Chondrocyte (in vitro differentiated cells): Measurements from ENCODE around the gene NR1H4. TPM values are rescaled to one million over a fixed set of nuclear protein-coding genes. Genes with fewer than 3 reads are reported as not detected.

ENCODE experiments used
- DNase-seq: peaks from one replicate; pipeline ENCODE4 v3.0.0; 2021; ENCODE audit warnings: mixed read lengths, low spot score
- H3K27ac Mint-ChIP-seq: one replicate; pipeline ENCODE4 v1.8.0; 2021; ENCODE audit warnings: mild to moderate bottlenecking, moderate library complexity, mixed read lengths; ENCODE audit not compliant: unreplicated experiment
- H3K27me3 Mint-ChIP-seq: 2 replicates; pipeline ENCODE4 v1.8.0; 2021; ENCODE audit warnings: low read depth, mixed read lengths
- H3K36me3 Mint-ChIP-seq: 2 replicates; pipeline ENCODE4 v1.8.0; 2021; ENCODE audit warnings: low read depth, mixed read lengths
- H3K4me1 Mint-ChIP-seq: 2 replicates; pipeline ENCODE4 v1.8.0; 2021; ENCODE audit warnings: low read depth, mild to moderate bottlenecking, mixed read lengths
- H3K4me3 Mint-ChIP-seq: one replicate; pipeline ENCODE4 v1.8.0; 2021; ENCODE audit warnings: mild to moderate bottlenecking, moderate library complexity, mixed read lengths; ENCODE audit not compliant: unreplicated experiment
- H3K9me3 Mint-ChIP-seq: 2 replicates; pipeline ENCODE4 v1.8.0; 2021; ENCODE audit warnings: low read depth, mixed read lengths
- total RNA-seq: library from RNA; stranded (reverse); gene quantifications from 3 replicates; pipeline ENCODE4 v1.2.1, GENCODE V29; 2021
- TF ChIP-seq, protein P1 (sequence below): fragments of 200-600 bp; sonication (generic); IDR thresholded peaks from 2 replicates; pipeline ENCODE4 v1.5.0; 2021; ENCODE audit warnings: antibody characterized with exemption, mild to moderate bottlenecking, moderate library complexity

Gene NR1H4
- total RNA-seq, 1 donor from 2014 or later = not detected

GRCh38 chr12:100455896-100456295 lies 17.8 kb upstream of the NR1H4 start:
- no peak overlapping the region for H3K27ac Mint-ChIP-seq
- no peaks in the 10 kb centered on the region for H3K9me3 Mint-ChIP-seq
- H3K4me3 Mint-ChIP-seq = no peak overlapping the region
- H3K4me1 Mint-ChIP-seq = no peaks in the 10 kb centered on the region
- H3K27me3 Mint-ChIP-seq = peaks cover 16% of the 10 kb centered on the region
- H3K36me3 Mint-ChIP-seq = no peaks in the 10 kb centered on the region
- TF ChIP-seq, protein P1, sequence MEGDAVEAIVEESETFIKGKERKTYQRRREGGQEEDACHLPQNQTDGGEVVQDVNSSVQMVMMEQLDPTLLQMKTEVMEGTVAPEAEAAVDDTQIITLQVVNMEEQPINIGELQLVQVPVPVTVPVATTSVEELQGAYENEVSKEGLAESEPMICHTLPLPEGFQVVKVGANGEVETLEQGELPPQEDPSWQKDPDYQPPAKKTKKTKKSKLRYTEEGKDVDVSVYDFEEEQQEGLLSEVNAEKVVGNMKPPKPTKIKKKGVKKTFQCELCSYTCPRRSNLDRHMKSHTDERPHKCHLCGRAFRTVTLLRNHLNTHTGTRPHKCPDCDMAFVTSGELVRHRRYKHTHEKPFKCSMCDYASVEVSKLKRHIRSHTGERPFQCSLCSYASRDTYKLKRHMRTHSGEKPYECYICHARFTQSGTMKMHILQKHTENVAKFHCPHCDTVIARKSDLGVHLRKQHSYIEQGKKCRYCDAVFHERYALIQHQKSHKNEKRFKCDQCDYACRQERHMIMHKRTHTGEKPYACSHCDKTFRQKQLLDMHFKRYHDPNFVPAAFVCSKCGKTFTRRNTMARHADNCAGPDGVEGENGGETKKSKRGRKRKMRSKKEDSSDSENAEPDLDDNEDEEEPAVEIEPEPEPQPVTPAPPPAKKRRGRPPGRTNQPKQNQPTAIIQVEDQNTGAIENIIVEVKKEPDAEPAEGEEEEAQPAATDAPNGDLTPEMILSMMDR = no peak
- no peak for DNase-seq

GRCh38 chr12:100458191-100458590 lies 15.5 kb upstream of the NR1H4 start:
- Mint-ChIP-seq H3K9me3 (no peaks in the 10 kb centered on the region), H3K27me3 (peaks cover 6% of the 10 kb centered on the region), H3K4me3 (no peak overlapping the region), H3K36me3 (no peaks in the 10 kb centered on the region), H3K27ac (no peak overlapping the region), H3K4me1 (no peaks in the 10 kb centered on the region)
- TF ChIP-seq, protein P1 = no peak
- no peak for DNase-seq

DNA sequence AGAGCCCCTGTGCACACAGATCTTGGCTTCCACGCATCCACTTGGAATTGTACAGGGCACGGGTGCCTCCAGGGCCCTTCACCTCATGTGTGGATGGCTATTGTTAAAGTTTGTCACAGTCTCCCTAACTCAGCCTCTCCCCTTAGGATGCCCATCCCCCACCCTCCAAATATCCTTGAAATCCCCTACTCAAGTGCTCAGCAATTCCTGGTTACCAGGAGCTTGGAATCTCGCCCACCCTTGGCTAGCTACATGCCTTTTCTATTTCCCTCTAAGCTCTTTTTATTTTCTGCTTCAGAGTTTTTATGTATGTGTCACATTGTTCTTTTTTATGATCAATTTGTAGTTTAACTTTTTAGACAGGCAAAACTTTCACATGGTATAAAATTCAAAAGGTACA lies 13.0 kb upstream of the NR1H4 start:
- Mint-ChIP-seq H3K9me3 (no peaks in the 10 kb centered on the region), H3K4me1 (no peaks in the 10 kb centered on the region), H3K4me3 (no peak overlapping the region), H3K27ac (no peak overlapping the region), H3K27me3 (peaks cover 5% of the 10 kb centered on the region), H3K36me3 (no peaks in the 10 kb centered on the region)
- no peak for DNase-seq
- TF ChIP-seq, protein P1 = no peak

DNA sequence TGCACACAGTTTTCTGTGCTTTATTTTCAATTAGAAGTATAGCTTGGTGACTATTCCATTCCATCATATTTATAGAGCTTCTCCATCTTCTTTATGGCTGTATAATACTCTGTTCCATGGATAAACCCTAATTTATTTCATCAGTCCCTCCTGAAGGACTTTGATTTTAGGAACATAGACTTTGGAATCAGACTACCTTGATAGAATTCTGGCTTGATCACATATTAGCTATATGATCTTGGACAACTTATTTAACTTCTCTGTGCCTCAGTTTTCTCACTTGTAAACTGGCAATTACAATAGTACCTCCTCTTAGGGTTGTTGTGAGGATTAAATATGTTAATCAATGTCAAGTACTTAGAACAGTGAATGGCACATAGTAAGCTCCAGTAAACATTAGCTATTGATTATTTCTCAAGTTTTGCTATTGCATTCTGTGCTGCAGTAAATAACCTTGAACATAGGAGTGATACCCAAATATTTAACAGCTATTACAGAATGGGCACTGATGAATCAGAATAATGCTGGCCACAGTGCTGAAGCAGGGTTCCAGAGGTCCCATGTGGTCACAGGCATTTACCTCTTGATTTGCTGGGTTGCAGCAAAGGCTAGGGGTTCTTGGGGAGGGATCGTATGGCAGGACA lies 12.2 kb upstream of the NR1H4 start:
- DNase-seq = no peak
- Mint-ChIP-seq H3K27me3 (peaks cover 3% of the 10 kb centered on the region), H3K4me3 (no peak overlapping the region), H3K27ac (no peak overlapping the region), H3K9me3 (no peaks in the 10 kb centered on the region), H3K4me1 (no peaks in the 10 kb centered on the region), H3K36me3 (no peaks in the 10 kb centered on the region)
- TF ChIP-seq, protein P1 = no peak

GRCh38 chr12:100463661-100464060 lies 10.0 kb upstream of the NR1H4 start:
- H3K4me1 Mint-ChIP-seq = no peaks in the 10 kb centered on the region
- no peak for DNase-seq
- no peaks in the 10 kb centered on the region for H3K9me3 Mint-ChIP-seq
- peaks cover 4% of the 10 kb centered on the region for H3K27me3 Mint-ChIP-seq
- no peaks in the 10 kb centered on the region for H3K36me3 Mint-ChIP-seq
- TF ChIP-seq, protein P1 = no peak
- H3K27ac Mint-ChIP-seq = no peak overlapping the region
- H3K4me3 Mint-ChIP-seq = no peak overlapping the region
